Caki2 (cell line): ENCODE results near the gene TIMD4. TPM values are rescaled to one million over a fixed set of nuclear protein-coding genes. Genes with fewer than 3 reads are reported as not detected.

Source experiments
- DNase-seq: peaks from one replicate; pipeline ENCODE4 v3.0.0-alpha.2; 2015; ENCODE audit warnings: low read depth
- in situ Hi-C: cut with HindIII; loops from 2 replicates; pipeline ENCODE4 v1.10.0; 2016; ENCODE audit warnings: low sequenced_read_pairs, low pct_unique_long_range_greater_than_20kb, mixed read lengths
- total RNA-seq: library from RNA; depleted of rRNA; stranded (reverse); fragments of >200 nt; shearing (Covaris generic); gene quantifications from 2 replicates; pipeline ENCODE4 v1.2.3, GENCODE V29; 2014; ENCODE audit warnings: low replicate concordance; rRNA removed

Gene TIMD4
- total RNA-seq, 1 experiment from 2014 or later, result 3.5 TPM

DNA sequence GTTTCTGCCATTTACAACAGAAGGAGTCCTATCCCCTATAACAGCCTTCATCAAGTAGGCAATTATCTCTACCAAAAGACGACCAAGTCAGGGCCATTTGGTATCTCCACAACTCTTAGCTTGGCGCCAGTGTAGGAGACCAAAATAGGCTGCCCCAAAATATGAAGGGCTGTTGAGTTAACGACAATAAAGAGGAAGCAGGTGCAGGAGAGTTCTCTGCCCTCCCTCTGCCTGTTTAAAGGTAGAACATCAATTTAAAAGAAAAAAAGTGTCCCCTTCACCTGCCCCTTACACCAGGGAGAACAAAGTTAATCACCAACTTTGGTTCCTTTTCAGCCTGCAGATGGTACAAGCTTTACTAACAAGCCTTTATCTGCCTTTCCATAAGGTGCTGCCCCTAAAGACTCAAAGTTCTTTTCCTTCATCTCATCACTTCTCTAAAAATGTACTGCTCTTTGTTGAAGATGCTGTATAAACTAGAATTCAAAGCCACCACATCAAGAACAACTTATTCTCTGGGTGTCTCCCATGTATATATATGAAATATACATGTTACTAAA is 79.6 kb downstream of the TIMD4 start:
- in situ Hi-C loops, result no loop called here
- DNase-seq, result no peak

DNA sequence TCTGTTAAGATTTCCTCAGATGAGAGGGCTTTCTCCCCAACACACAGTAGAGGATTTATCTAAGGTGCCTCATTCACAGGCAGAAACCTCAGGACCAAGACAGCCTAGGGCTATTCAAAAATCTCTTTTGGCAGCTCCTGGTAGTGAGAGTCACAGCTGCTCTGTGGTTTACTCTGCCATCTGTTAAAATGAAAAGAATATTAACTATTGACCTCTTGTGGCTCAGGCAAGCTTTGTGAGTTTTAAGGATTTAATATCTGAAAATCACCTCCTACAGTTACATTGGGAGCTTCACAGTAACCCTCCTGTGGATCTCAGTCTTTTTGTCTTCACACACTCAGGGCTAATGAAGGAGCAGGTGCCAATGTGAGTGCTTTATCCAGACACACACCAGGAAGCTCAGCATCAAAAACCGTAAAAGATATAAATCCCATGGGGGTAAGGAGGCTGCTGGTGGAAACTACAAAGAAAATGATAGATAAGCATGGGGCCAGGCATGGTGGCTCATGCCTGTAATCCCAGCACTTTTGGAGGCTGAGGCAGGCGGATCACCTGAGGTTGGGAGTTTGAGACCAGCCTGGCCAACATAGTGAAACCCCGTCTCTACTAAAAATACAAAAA is 83.3 kb downstream of the TIMD4 start:
- no peak for DNase-seq
- in situ Hi-C loops, result no loop called here

DNA sequence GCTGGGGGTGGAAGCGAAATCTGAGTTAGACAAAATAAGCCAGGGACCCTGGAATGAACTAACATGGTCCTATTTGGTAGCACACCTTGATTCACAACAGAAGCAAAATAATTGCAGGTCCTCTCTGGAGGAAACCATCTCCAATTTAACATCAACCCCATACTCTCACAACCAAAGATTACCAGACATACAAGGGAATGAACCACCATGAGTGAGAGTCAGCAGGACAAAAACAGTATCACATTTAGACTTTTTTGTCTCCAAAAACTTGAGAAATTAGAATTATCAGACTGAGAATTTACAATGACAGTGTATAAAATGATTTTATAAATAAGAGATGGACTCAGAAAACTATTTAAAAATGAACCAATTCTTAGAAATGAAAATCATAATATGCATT is 91.8 kb downstream of the TIMD4 start:
- DNase-seq, result no peak
- in situ Hi-C loops, result no loop called here

DNA sequence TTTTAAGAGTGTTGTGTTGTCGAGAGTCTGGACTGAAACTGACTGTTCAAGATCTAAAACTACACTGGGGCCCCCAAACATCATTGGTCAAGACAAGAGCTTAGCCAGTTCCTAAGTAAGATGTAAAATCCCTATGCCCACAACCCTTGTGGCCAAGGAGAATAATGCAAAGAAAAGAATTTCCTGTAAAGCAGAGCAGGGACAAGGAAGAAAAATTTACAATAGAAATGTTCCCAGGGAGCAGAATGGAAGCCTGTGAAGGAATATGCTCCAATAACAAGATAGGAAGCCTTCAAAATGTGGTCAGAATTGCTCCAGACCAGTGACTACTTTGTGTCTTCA is 92.6 kb downstream of the TIMD4 start:
- in situ Hi-C loops, result no loop called here
- DNase-seq, result no peak

Other genes starting within 250 kb of the TIMD4 start
- gene PPP1R2B, start 112.9 kb downstream of the TIMD4 start, total RNA-seq, result not detected in 2 replicates
- gene HAVCR1, start 95.9 kb upstream of the TIMD4 start, total RNA-seq, result 54.8 and 62.9 TPM in 2 replicates
- gene HAVCR2, start 145.8 kb upstream of the TIMD4 start, total RNA-seq, result not detected in 2 replicates
- gene MED7, start 179.6 kb upstream of the TIMD4 start, total RNA-seq, result 12.8 and 20.4 TPM in 2 replicates
- gene GARIN3, start 203.0 kb upstream of the TIMD4 start, total RNA-seq, result not detected in 2 replicates
- gene ITK, start 217.6 kb upstream of the TIMD4 start, total RNA-seq, result not detected in 2 replicates